HS-27A (cell line): ENCODE measurements around the gene CHCHD6.

ENCODE experiments used
- DNase-seq: peaks from one replicate; pipeline ENCODE4 v3.0.0-alpha.2; 2012; ENCODE audit warnings: low read depth, missing footprints

CHCHD6 gene

DNA sequence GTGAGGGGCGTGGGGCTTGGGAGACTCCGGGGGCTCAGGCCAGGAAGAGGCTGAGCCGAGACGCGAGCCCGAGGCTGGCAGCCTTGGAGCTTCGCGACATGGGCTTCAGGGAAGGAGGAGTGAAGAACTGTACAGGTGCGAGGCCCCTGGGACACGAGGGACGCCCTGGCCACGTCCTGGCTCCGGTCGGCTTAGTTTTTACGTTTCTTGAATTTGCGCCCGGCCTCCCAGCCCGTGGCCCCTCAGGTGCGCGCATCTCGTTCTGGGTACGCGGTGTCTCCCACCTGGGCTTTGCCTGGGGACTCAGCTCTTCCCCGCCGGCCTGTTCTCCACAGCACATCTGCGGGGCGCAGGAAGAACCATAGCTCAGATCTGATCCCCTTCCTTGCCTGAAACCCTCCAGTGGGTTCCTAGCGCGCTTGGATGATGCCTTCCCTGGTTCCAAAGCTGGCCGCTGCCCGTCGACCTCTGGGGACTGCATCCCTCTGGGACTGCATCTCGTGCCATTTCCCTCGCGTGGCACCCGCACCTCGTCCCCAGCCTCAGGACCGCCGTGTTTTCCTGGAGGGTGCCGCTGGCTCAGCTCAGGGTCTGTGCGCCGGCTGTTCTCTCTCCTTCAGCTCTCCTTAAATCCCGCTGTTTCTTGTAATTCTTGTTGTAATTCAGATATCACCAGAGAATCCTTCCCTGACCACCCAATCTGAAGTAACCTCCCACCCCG, 614 bp downstream of the CHCHD6 start:
- no peak for DNase-seq

- DNase-seq = no peak
Measured at GRCh38 chr3:126706631-126707030, 2.6 kb downstream of the CHCHD6 start.

DNA sequence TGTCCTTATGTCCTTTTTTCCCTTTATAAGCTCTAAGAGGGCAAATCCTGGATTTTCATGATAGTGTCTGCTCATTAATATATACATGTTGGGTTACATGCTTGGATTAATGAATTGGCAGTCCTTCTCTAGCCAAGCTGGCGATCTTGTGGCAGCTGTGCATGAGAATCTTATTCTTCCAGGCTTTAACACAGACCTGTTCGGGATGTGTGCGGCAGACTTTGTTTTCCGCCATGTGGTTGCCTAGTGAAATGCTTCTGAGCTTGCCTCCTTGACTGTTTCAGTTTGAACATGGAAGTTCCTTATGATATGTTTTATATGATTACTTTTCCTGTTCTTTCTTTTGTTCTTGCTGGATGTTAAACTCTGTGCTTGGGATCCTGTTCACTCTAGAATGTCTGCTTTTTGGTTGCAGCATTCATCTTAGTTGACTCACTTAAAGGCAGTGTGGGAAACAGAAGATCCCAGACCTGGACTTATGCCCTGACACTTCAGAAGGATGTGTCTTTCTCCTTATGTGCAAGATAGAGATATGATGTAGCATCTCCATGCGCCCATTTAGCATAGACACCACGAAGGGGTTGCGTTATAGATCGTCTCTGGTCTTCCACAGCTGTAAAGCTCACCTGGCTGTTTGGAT, 7.2 kb downstream of the CHCHD6 start:
- DNase-seq = no peak

GRCh38 chr3:126713199-126713598, 9.2 kb downstream of the CHCHD6 start:
- no peak for DNase-seq

GRCh38 chr3:126714276-126714900, 10.3 kb downstream of the CHCHD6 start:
- DNase-seq = no peak

- DNase-seq = no peak
Measured at GRCh38 chr3:126714921-126715320, 10.9 kb downstream of the CHCHD6 start.

DNA sequence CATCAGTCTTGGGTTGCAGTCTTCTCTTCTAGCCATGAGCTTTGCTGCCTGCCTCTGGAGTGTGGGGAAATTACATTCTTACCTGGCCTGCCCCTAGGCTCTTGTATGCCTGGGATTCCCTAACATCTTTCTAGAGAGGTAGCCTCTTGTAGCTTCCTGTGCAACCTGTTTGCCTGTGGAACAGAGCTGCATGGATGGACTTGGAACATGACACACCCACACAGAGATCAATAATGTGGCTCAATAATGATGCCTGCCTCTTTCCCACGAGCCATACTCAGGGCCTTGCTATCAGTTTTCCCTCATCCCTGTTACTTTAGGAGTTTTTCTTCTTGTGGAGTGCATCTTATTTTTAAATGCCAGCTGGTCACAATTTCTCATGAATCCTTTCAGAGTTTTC, 11.4 kb downstream of the CHCHD6 start:
- DNase-seq = no peak

- DNase-seq = no peak
Measured at GRCh38 chr3:126716057-126716456, 12.0 kb downstream of the CHCHD6 start.

- DNase-seq = no peak
Measured at GRCh38 chr3:126718561-126719445, 14.8 kb downstream of the CHCHD6 start.

DNA sequence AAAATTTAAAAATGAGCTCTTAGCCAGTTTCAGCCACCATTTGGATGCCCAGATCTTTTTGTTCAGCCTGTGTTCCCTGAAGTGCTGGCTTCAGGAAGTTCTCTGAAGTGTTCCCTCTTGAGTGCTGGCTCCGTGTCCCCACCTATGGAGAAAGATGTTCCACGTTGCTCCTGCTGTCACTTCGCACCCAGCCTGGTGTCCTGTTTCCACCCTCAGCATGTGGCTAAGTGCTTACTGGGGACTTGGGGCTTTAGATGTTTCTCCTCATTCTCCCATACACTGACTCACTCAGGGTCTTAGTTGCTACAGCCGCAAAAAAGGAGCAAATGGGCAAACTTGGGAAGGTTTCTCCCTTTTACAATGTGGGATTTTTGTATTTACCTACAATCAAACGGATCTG, 16.6 kb downstream of the CHCHD6 start:
- no peak for DNase-seq

DNA sequence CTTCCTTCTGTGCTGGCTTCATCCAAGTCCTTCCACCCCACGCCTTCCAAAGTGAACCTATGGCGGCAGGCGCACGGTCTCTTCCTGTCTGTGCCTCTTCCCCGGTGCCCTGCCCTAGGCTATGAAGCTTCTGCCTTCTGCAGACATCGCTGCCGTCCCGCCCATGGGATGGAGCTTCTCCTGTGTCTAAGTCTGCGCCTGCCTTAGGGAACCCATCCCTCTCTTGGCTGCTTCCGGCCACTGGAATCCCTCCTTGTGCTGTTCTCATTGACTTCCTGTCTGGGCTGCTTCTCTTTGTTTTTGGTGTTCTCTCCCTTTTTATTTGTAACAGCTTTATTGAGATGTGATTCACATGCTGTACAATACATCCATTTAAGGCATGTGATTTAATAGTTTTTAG, 17.2 kb downstream of the CHCHD6 start:
- DNase-seq = no peak

DNA sequence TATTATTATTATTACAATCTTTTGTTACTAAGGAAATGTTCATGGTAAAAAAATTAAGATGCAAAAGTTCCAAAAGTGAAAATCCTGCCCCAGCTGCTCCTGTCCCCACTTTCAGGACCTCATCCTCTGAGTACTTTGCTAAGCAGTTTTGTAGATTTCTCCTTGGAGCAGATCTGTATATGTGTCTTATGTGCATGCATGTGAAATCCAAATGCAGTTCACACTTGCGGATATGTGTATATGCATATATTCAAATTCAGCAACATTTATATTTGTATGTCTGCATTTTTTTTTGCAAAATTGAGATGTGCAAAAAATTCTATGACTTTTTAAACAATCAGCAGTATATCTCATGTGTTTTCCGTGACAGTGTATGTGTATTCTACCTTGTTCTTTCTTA, 19.2 kb downstream of the CHCHD6 start:
- DNase-seq = no peak

- DNase-seq = no peak
Measured at GRCh38 chr3:126723801-126724200, 19.8 kb downstream of the CHCHD6 start.

DNA sequence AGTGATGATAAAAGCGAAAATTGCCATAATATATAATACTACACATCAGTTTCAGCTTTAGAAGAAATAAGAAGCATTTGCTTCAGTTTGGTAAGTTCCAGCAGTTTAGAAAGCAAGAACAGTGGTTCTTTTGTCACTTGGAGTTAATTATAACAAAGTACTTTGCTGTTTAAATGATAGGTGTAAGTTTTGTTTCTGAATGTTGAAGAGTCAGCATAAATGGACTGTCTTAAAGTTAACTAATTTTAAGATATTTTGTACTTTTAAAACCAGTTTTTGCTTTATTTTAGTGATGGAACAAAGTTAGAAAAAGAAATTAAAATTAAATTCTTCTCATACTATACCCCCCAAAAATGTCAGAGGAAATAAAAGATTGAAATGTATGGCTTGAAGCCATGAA, 24.6 kb downstream of the CHCHD6 start:
- no peak for DNase-seq

- no peak for DNase-seq
Measured at GRCh38 chr3:126730376-126730775, 26.3 kb downstream of the CHCHD6 start.

DNA sequence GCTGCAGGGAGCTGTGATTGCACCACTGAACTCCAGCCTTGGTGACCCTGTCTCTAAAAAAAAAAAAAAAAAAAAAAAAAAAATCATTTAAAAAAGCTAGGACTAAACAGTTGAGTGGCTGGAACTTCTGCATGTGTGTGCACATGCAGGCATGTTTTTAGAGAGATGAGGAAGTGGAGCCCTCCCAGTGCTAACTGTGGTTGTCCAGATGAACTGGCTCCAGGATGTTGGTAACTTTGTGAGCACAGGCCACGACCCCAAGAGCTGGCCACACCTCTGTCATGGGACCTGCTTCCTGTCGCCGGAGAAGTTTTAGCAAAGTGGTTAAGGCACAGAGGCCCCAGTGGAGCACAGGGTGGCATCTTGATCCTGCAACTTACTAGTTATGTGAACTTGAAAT, 27.0 kb downstream of the CHCHD6 start:
- no peak for DNase-seq

DNA sequence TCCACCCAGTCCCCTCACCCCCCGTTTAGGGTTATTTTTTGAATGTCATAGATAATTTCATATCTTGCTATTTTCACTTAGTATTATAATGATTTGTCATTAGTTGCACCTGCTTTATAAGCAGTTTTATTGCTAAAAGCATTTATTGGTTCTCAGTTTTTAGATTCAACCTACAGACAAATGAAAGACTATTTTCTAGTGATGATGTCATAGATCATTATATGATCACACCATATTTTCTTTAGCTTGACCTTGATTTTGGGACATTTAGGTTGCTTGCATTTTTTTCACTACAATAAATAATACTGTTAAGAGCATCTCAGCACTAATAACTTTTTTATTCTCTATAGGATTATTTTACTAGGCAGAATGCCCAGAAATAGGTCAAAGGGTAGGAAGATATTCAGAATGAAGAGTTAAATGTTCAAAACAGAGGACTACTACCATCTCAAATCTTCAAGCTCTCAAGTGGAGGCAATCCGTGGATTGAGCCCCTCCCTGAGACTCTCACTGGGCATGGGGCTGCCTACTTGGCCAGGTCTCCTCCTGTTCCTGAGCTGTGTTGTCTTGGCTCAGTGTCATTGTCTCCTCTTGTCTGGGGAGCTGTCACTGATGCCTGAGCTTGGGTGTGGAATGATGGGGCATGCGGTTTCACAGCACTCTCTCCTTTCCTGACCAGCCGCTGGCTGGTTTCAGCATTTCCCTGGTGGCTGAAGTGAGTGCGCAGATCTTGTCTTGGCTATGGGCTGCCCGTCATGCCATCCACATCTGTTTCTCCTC, 28.4 kb downstream of the CHCHD6 start:
- no peak for DNase-seq

DNA sequence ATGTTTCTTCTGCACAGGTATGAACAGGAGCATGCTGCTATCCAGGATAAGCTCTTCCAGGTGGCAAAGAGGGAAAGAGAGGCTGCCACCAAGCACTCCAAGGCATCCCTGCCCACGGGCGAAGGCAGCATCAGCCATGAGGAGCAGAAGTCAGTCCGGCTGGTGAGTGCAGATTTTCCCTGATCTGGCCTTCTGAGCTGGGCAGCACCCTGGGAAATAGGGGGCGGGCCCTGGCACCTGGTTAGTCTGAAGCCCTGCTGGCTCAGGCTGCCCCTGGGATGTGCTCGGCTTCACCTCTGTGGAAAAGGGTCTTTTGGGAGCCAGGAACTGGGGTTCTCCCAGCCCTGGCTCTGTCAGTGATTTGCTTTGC, 29.0 kb downstream of the CHCHD6 start:
- no peak for DNase-seq

DNA sequence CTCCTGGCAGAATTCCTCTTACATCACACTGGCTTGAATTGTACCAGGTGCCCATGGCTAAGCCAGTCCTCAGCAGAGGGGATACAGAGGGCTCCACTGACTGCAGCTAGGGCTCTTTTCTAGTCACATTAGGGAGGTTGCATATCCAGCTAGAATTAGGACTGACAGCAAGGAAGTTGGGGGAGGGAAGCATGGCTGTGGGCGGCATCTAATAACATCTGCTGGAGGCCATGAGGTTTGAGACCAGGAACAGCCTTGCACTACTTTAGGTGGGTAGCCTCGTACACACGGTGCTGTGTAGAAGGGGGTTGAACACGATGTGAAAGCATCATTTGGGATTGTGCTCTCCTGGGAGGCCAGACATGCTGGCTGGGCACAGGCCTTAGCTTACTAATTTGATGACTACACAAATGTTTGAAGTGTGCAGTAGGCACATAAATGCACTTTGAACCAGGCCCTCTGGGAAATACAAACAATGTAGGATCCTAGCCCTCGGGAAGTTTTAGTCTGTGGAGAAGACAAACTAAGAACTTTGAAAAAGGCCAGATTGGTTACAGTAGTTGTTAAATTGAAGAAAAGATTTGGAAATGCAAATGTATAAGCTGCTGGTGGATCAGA, 30.2 kb downstream of the CHCHD6 start:
- DNase-seq = no peak

DNA sequence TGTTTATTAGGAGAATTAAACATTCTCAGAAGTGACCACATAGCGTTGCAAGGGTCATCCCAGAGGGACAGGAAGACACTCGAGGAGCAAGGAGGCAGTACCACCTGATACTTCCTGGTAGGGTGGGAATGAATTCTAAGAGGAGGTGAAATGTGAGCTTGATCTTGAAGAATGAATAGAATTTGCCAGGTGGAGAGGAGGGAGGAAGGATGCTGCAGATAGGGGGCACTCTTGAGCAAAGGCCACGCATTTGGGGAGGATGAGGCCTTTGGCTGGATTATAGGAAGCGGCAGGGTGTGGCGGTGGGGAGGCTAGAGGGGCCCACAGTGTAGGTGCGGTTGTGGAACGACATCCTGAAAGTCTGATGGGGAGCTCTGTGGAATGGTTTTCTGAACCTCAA, 33.5 kb downstream of the CHCHD6 start:
- DNase-seq = no peak

DNA sequence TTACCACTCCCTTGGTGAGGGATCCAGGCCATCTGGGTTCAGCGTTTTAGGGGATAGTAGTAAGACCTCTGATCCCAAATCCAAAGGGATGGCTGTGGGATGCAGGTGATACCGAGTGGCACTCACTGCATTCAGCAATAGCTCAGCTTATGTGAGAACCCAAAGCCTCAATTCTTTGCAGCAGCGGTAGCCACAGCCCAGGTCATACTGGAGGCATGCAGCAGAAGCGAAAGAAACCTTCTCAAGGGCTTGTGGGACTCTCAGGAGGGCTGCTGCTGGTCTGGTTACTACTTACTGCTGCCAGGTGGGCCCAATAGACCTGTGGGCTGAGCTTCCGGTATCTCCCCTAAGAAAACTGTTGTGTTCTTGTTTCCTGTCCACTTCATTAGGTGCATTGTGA, 38.0 kb downstream of the CHCHD6 start:
- DNase-seq = no peak
